GM18526 (cell line): Measurements from ENCODE around the gene PCSK7.
A peak's percentile ranks its signal among the peaks of the same experiment; 100 is the strongest.

ENCODE experiments used
- POLR2A ChIP-seq: IDR thresholded peaks from 3 replicates; pipeline ENCODE4 v1.6.1; 2011; ENCODE audit not compliant: insufficient read length; ENCODE audit errors: extremely low read depth

Gene PCSK7

DNA sequence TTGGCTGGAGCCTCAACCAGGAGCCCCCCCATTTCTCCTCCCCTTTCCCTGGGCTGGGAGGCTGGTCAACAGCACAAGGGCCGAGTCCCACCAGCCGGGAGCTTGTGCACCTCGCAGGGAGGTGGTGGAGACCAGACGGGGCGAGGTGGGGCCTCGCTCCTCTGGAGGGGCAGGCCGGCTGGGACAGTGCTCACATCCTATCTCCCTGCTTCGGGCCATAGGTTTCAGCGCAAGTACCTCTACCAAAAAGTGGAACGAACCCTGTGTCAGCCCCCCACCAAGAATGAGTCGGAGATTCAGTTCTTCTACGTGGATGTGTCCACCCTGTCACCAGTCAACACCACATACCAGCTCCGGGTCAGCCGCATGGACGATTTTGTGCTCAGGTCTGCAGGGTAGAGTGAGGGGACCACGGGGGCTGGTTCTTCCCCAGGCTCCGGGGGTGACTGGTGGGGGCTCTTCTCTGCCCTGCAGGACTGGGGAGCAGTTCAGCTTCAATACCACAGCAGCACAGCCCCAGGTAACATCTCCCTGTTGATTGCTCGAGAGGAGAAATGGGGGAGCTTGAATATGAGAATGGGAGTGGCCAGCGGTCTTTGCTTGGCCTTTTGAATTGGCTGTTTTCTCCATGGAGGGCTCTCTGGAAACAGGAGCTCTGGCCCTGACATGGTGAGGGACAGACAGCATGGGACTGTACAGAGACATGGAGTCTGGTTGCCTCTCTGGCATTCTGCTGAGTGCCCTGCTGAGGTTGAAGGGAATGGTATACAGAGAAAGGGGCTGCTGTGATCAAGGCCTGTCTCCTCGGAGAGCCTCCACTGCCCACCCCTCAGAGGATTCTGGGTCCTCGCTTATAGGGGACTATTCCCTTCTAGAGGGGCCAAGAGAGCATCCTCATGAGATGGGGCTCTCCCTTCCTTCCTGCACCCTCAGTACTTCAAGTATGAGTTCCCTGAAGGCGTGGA lies 50.0 kb downstream of the PCSK7 start:
- TF ChIP-seq POLR2A: no peak

- no peak for TF ChIP-seq POLR2A
Measured at GRCh38 chr11:117180661-117181585, 51.0 kb downstream of the PCSK7 start.

GRCh38 chr11:117180020-117180419 lies 51.9 kb downstream of the PCSK7 start:
- TF ChIP-seq POLR2A: no peak

DNA sequence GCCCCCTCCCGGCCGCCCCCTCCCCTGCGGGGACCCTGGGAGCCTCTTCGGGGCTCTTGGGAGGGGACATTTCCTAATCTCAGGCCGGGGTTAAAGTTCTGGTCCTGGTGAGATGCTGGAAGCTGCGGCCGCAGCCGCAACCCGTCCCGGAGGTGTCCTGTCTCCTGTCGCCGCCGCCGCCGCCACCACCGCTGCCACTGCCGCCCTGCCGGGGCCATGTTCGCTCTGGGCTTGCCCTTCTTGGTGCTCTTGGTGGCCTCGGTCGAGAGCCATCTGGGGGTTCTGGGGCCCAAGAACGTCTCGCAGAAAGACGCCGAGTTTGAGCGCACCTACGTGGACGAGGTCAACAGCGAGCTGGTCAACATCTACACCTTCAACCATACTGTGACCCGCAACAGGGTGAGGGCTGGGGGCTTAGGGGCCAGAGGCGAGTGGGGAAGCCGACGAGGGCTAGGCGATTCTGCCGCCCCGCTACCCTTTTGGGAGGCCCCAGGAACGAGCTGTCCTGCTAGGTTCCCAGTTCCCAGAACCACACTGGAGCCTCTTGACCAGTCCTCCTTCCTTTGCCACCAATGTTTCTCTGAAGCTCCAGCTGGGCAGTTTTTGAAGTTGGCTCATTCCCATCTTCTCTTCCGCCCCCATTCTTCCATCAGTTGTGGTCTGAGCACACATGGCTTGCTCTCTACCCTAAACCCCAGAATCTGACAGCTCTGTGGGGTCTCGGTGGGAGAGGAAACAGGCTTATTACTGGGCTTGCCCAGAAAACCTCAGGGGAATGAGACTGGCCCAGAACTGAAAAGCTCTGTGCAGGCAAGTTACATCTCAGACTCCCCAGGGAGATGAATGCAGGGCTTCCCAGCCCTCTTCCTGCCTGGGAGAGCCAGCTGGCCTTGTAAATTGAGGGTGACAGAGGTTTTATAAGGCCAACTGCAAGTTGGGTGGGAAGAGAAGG lies 52.5 kb downstream of the PCSK7 start:
- peak; percentile 6 for TF ChIP-seq POLR2A

- TF ChIP-seq POLR2A: peak; percentile 65
Measured at GRCh38 chr11:117178210-117179034, 53.5 kb downstream of the PCSK7 start, which contains the start of gene SIDT2. Gene SIDT2, plus strand, starts transcription at chr11:117178743. Its CDS starts 521 bp downstream, at chr11:117179264.

DNA sequence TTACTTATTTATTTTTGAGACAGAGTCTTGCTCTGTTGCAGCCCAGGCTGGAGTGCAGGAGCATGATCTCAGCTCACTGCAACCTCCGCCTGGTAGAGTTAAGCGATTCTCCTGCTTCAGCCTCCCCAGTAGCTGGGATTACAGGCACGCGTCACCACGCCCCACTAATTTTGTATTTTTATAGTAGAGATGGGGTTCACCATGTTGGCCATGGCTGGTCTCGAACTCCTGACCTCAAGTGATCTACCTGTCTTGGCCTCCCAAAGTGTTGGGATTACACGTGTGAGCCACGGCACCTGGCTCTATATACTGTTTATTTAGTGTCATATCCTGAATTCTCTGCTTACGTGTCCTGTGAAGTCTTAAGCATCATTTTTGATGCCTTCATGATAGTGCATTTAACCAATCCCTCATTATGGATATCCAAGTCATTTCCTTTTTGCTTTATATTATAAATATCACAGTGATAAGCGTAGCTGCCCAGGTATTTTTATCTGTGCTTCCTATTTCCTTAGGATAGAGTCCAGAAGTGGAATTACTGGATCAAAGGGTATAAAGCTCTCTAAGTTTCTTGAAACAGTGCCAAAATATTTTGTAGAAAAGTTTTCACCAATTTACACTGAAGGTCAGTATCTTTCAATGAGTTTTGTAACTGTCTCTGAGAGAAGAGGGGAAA lies 54.2 kb downstream of the PCSK7 start:
- TF ChIP-seq POLR2A: no peak

DNA sequence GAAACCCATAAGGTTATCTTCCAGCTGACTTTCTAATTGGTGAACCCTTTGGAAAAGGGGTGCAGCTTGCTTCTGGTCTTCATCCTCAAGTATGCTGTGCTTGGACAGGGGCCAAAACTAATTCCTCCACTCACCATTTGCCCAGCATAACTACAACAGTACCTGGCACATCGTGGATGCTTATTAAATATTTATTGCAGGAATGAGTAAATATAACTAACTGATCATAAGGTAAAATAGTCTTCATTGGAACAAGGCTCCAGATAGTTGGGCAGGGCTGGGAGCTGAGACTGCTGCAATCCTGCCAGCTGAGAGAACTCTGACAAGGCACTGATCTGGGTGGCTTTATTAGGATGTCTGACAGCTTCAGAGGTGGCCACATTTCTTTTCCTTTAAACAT lies 55.7 kb downstream of the PCSK7 start:
- no peak for TF ChIP-seq POLR2A

DNA sequence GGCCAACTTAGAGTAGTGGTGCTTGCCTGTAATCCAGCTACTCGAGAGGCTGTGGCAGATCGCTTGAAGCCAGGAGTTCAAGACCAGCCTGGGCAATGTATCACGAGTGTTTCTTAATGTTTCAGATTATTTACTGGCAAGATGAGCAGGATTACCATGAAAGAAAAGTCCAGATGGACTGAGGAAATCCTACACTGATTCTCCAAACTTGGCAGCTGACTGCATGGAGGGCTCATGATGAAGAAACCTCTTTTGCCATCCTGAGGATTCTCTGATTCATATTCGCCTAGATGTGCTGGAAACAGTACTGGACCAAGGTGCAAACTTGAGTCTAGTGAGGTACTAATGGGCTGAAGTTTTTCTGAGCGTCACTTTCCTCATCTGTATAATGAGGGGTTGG lies 56.1 kb downstream of the PCSK7 start:
- no peak for TF ChIP-seq POLR2A

DNA sequence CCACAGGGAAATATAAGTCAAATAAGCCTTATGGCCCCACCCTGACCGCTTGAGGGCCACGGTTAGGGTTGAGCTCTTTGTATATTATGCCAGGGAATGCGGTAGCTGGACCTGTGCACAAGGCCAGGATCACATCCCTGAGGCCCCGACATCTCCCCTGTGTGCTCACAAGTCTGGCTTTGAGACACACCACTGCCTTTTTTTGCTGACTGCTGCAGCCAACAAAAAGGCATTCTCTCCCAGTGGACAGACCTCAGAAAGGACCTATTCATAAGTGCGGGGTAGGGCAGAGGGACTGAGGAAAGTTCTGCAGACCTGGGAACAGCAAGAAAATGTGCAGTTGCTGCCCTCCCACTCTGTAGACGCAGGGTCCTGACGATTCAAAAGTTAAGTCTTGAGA lies 56.8 kb downstream of the PCSK7 start:
- no peak for TF ChIP-seq POLR2A

GRCh38 chr11:117172724-117173421 lies 59.0 kb downstream of the PCSK7 start:
- TF ChIP-seq POLR2A: no peak

DNA sequence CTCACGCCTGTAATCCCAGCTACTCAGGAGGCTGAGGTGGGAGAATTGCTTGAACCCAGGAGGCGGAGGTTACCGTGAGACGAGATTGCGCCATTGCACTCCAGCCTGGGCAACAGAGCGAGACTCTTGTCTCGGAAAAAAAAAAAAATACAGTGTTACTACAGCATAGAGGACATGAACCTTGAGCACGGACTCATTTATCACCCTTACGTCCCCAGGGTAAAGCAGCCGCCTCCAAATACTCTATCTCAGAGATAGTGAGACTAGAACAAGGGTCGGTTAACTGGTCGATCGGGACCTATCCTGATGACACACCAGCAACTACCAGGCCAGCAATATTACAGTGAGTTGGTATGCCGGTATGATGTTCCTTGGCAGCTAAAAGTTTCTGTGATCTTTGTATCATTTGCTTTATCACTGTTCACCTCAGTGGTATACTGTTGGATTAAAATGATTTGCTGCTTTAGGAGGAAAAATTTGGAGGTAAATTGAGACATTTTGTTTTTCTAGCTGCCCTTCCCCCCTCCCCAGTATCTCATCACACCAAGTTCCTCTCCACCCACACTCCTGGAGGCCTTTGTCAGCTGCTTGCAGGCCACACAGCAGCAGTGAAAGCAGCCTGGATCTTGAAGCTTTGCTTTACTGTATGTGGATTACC lies 60.3 kb downstream of the PCSK7 start:
- no peak for TF ChIP-seq POLR2A

DNA sequence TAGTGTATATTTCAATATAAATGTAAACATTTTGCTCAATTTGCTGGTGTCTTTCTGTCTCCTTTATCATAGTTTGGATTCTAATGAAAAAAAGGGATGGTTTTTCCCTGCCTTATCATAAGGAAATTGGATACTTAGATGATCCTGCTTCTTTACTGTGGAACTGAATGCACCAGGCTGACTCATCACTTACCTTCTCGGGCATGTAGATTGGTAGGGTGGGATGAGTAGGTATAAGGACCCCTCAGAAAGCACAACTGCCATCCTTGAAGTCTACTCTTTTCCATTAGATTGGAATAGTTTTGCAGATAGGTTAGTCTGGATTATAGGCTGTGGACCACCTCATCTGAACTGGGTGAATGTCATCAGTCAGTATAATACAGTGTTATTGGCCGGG lies 60.9 kb downstream of the PCSK7 start:
- TF ChIP-seq POLR2A: no peak

DNA sequence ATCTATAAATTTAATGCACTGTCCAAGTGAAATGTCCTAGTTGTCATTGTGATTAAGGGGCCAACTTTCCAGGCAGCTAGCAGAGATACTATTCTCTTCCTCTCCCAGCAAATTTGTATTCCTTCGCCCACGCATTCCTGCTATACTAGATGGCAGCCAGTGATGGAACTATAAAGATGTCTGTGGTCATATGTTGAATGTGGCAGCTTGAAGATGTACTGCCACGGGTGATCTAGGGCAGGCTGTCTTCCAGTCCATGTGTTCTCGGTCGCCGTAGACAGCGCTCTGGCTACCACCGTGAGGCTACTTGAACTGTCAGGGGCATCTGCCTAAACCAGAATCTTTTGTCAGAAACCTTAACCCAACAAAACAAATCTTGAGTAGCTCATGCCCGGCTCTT lies 61.7 kb downstream of the PCSK7 start:
- no peak for TF ChIP-seq POLR2A
